HG03378 (cell line): ENCODE data around the gene TAS2R60.
"Not testable (repeated sequence)": the region's sequence is repeated elsewhere in the genome, so short reads cannot be mapped to it uniquely, and the experiment has no call there.

Experiments
- ATAC-seq: cut with Tn5 transposase; IDR thresholded peaks from one replicate; pipeline ENCODE4 v1.9.1; 2021; ENCODE audit warnings: mild to moderate bottlenecking, moderate library complexity; ENCODE audit not compliant: unreplicated experiment

Gene TAS2R60

GRCh38 chr7:143410521-143411004 lies 32.7 kb upstream of the TAS2R60 start:
- ATAC-seq = no peak

- ATAC-seq = no peak
Measured at GRCh38 chr7:143411976-143412708, 31.1 kb upstream of the TAS2R60 start.

GRCh38 chr7:143413123-143413522 lies 30.1 kb upstream of the TAS2R60 start:
- no peak for ATAC-seq

- not testable (repeated sequence) for ATAC-seq
Measured at GRCh38 chr7:143415209-143415608, 28.0 kb upstream of the TAS2R60 start.

- no peak for ATAC-seq
Measured at GRCh38 chr7:143415742-143416397, 27.4 kb upstream of the TAS2R60 start.

GRCh38 chr7:143416565-143417149 lies 26.6 kb upstream of the TAS2R60 start:
- ATAC-seq = no peak

GRCh38 chr7:143417734-143418383 lies 25.4 kb upstream of the TAS2R60 start:
- ATAC-seq = no peak

DNA sequence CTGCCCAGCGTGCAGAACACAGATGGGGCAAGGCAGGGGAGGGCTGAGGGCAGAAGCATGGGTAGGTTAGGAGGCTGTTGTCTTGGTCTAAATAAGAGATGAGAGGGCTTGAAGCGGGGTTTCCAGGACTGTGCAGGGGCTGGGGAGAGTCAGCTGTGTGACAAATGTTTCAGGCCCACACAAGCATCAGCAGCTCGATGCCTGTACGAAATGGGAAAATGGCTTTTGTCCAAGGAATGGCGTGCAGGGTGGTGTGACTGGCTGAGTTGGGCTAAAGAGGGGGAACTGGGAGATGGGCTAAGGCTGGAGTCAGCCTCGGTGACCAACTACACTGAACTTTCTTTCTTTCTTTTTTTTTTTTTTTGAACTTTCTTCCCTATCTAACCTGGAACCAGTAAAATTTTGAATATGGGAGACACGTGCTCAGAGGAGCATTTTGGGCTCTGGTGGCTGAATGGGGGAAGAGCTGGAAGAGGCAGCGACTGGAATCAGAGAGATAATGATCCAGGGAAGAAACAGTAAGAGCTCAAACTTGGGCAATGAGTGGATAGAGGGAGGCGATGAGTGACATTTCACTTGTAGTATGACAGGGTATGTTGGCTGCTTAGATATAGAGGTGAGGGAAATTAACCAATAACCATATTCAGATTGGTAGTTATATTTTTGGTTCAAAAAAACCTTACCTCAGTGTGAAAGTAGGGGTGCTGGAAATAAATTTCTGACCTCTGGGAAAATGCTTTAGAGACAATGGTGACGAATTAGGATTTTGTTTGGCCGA lies 24.4 kb upstream of the TAS2R60 start:
- ATAC-seq = no peak

DNA sequence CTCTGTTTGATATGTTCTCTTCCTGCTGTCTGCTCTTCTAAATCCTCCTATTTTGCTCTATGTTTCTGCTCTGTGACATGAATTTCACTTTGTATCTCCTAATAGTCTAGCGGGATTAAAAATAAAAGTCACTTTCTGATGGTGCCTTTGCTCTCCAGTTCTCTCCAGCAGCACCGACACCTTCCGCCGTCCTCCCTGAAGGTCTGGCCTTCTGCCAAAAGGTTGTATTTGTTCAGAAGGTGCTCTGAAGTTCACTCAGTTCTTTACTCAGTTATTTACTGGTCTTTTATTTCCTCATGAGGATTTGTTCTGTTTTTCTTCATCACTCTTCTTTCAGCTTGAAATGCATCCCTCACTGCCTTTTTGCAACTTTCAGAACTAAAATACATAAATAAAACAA lies 23.4 kb upstream of the TAS2R60 start:
- ATAC-seq = no peak

DNA sequence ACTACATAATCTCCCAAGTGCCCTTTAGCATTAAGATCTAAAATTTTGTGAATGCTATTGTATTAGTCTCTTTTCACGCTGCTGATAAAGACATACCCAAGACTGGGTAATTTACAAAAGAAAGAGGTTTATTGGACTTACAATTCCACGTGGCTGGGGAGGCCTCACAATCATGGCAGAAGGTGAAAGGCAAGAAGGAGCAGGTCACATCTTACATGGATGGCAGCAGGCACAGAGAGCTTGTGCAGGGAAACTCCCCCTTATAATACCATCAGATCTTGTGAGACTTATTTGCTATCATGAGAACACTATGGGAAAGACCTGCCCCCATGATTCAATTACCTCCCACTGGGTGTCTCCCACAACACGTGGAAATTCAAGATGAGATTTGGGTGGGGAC lies 22.6 kb upstream of the TAS2R60 start:
- ATAC-seq = not testable (repeated sequence)

GRCh38 chr7:143422033-143422432 lies 21.2 kb upstream of the TAS2R60 start:
- no peak for ATAC-seq

- ATAC-seq = not testable (repeated sequence)
Measured at GRCh38 chr7:143424476-143424875, 18.8 kb upstream of the TAS2R60 start.

DNA sequence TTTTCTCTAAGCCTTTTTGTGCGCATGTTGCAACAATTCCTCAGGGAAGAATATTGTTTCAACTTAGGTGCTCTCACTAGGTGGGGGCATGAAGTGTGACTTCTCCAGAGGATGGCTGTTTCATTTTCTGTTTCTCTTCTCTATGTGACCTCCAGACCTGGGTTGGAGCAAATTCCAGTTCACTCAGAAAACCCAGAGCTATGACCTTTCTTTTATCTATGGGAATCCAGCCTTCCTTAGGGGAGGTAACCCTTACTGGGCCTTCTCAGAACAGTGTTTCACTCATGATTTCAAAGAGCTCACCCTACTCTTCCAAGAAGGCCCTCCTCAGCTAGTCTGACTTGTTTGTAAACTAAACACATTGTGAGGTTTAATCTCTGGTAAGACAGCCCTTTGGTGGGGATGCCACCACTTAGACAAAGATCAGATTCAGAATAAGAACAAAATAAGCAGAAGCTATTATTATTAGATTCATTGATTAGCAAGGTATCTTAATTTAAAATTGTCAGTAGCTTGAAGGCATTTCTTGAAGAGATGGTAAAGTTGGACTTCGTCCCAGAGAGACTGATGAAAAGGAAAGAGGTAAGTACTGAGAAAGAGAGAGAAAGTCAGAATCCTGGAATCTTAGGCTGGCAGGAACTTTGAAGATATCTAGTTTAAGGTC lies 16.6 kb upstream of the TAS2R60 start:
- no peak for ATAC-seq

- ATAC-seq = no peak
Measured at GRCh38 chr7:143429770-143430698, 13.2 kb upstream of the TAS2R60 start.

GRCh38 chr7:143431109-143431508 lies 12.1 kb upstream of the TAS2R60 start:
- ATAC-seq = no peak

- ATAC-seq = no peak
Measured at GRCh38 chr7:143433759-143434158, 9.5 kb upstream of the TAS2R60 start.

DNA sequence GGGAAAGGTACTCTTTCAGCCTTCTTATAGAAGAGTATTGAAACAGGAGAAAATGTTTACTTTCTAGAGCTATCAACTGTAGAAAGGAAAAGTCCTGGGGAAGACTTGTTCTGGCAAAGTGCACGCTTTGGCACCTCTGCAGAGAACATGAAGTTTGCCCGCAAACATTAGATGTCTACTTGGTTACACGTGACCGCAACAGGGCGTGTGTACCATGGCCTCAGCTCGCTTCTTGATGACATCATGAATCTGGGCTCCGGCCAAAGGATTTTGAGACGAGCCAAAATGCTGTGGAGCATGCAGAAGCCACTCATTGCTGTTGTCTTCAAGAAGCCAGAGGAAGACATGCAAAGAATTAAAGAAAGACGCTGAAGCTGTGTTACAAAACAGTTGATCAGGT lies 8.6 kb upstream of the TAS2R60 start:
- no peak for ATAC-seq

GRCh38 chr7:143435266-143435665 lies 8.0 kb upstream of the TAS2R60 start:
- ATAC-seq = no peak

DNA sequence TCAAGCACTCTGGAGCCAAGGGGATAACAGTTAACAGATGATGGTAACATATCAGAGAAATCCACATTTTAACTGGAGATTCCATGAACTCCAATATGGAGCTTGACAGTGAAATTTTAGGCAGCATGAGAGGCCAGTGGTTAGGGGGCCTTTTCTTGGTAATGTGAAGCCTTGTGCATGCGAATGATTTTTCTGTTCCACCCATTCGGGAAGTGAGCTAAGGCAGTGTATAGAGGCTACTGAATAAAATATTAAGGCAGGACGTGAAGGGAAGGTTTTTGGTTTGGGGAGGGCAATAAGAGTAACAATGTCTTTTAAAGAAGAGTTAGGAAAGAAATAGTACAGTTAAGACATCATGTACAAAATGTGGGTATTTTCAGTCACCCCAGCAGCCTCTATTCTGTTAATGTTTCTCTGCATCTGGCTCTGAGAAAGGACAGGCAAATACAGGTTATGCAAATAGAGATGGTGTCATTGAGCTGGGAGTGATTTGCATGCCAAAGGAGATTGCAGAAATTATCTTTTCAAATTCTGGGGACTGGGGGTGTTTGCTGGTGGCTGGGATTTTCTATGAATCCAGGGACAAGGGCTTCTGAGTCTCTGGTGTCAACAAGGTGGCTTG lies 6.8 kb upstream of the TAS2R60 start:
- ATAC-seq = peak; percentile 74
